ENCODE data around the gene BTBD3. TPM values are rescaled to one million over a fixed set of nuclear protein-coding genes. Genes with fewer than 3 reads are reported as not detected.

The BTBD3 gene
- total RNA-seq, 1 experiment from 2014 or later: 21.6 TPM

DNA sequence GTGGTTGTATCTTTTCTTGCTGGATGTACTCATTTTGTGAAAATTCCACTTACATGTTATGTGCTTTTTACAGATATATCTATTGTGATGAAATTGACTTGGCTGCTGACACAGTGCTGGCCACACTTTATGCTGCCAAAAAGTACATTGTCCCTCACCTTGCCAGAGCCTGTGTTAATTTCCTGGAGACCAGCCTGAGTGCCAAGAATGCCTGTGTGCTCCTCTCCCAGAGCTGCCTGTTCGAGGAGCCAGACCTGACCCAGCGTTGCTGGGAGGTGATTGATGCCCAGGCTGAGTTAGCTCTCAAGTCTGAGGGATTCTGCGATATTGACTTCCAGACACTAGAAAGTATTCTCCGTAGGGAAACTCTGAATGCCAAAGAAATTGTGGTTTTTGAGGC lies 4.9 kb downstream of the BTBD3 start:
- CTCF ChIA-PET: no interaction called here
- TF ChIP-seq EZH2 (IDR thresholded peaks at IDR 0.05; ENCODE audit: low read length, unreplicated experiment): no peak
- TF ChIP-seq EZH2phosphoT487 (IDR thresholded peaks at IDR 0.05; ENCODE audit: borderline replicate concordance, low read length): no peak
- TF ChIP-seq, protein P1, sequence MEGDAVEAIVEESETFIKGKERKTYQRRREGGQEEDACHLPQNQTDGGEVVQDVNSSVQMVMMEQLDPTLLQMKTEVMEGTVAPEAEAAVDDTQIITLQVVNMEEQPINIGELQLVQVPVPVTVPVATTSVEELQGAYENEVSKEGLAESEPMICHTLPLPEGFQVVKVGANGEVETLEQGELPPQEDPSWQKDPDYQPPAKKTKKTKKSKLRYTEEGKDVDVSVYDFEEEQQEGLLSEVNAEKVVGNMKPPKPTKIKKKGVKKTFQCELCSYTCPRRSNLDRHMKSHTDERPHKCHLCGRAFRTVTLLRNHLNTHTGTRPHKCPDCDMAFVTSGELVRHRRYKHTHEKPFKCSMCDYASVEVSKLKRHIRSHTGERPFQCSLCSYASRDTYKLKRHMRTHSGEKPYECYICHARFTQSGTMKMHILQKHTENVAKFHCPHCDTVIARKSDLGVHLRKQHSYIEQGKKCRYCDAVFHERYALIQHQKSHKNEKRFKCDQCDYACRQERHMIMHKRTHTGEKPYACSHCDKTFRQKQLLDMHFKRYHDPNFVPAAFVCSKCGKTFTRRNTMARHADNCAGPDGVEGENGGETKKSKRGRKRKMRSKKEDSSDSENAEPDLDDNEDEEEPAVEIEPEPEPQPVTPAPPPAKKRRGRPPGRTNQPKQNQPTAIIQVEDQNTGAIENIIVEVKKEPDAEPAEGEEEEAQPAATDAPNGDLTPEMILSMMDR (conservative IDR thresholded peaks at IDR 0.05; ENCODE audit: low read depth, low read length): no peak
- Histone ChIP-seq H3K27me3 (ENCODE audit: low read length) (no peaks in the 10 kb centered on the region), H3K9me3 (ENCODE audit: low read length) (no peaks in the 10 kb centered on the region), H3F3A (ENCODE audit: low read length, unreplicated experiment) (no peaks in the 10 kb centered on the region), H3K4me3 (ENCODE audit: low read length) (no peak overlapping the region), H3K9me2 (replicated peaks; ENCODE audit: low read length) (no peaks in the 10 kb centered on the region), H3K9ac (ENCODE audit: low read length) (no peak overlapping the region), H2AFZ (ENCODE audit: low read length) (no peak overlapping the region), H3K4me1 (ENCODE audit: insufficient read depth, low read length) (no peaks in the 10 kb centered on the region), H3K36me3 (ENCODE audit: low read depth, low read length) (peaks cover 21% of the 10 kb centered on the region), H3K4me2 (ENCODE audit: low read length) (no peak overlapping the region), H4K20me1 (ENCODE audit: low read length) (no peaks in the 10 kb centered on the region), H3K79me2 (ENCODE audit: low read length) (peaks cover 9% of the 10 kb centered on the region), H3K27ac (ENCODE audit: low read length) (no peak overlapping the region)
- DNase-seq (no peak), ATAC-seq (no peak)
- POLR2A ChIA-PET (ENCODE audit: unreplicated experiment): no interaction called here
- intact Hi-C loops (cut with micrococcal nuclease): no loop called here
- no TSS peak for BruUV-seq (replicated peaks)

DNA sequence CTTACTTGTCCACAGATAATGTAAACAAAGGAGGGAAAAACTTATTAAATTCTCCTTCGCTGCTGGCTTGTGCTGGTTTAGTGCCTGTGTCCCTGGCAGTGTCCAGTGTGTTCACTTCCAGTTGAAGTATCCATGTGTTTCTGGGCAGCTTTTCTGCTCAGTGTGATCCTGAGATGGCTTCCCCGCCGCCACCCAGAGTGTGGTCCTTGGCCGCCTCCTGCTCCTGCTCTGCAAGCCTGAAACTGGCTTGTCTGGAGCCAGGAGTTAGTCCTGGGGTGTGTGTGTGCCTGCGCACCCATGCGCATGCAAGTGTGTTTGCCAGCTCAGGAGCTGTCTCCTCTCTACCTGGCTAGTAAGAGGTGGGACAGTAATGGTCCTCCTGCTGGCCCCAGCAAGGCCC lies 7.2 kb downstream of the BTBD3 start:
- Histone ChIP-seq H3K4me1 (ENCODE audit: insufficient read depth, low read length) (no peaks in the 10 kb centered on the region), H3K79me2 (ENCODE audit: low read length) (no peaks in the 10 kb centered on the region), H3K27ac (ENCODE audit: low read length) (no peak overlapping the region), H3K9me2 (replicated peaks; ENCODE audit: low read length) (no peaks in the 10 kb centered on the region), H3K4me3 (ENCODE audit: low read length) (no peak overlapping the region), H3K4me2 (ENCODE audit: low read length) (no peak overlapping the region), H3K36me3 (ENCODE audit: low read depth, low read length) (peaks cover 21% of the 10 kb centered on the region), H3K9me3 (ENCODE audit: low read length) (no peaks in the 10 kb centered on the region), H4K20me1 (ENCODE audit: low read length) (no peaks in the 10 kb centered on the region), H3F3A (ENCODE audit: low read length, unreplicated experiment) (no peaks in the 10 kb centered on the region), H3K9ac (ENCODE audit: low read length) (no peak overlapping the region), H2AFZ (ENCODE audit: low read length) (no peak overlapping the region), H3K27me3 (ENCODE audit: low read length) (no peaks in the 10 kb centered on the region)
- DNase-seq: no peak
- ChIA-PET CTCF (no interaction called here), POLR2A (ENCODE audit: unreplicated experiment) (no interaction called here)
- TF ChIP-seq, protein P1 (conservative IDR thresholded peaks at IDR 0.05; ENCODE audit: low read depth, low read length): no peak
- no peak for TF ChIP-seq EZH2phosphoT487 (IDR thresholded peaks at IDR 0.05; ENCODE audit: borderline replicate concordance, low read length)
- no peak for TF ChIP-seq EZH2 (IDR thresholded peaks at IDR 0.05; ENCODE audit: low read length, unreplicated experiment)
- no TSS peak for BruUV-seq (replicated peaks)
- intact Hi-C loops (cut with micrococcal nuclease): no loop called here
- no peak for ATAC-seq

DNA sequence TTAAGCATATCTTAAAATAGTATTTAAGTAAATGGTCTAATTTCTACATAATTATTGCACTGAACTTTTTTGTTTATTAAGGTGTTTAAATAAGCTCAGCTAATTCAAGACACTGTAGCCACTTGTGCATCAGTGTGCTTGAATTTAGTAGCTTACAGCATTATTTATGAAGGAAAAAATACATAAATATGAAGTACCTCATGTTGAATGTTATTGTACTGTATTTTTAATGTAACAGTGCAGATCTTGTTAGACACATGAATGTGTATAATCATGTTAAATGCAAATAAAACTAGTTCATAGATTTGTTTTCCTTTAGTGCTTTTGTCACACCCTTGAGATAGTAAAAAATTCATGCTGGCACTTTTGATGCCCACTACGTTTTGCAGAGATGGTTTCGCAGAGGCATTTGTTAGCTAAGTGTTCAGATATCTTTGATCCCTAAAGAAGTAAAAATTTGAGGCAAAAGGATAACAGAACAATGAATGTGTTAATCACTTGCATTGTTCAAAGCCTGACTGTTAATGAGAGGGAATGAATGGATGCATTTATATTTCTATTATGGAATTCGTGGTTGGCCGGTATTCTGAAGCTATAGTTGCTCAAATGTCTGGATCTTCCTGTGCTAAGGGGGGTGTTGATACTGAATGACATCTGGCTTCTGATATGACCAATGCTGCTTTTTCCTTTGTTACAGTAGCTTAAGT lies 8.8 kb downstream of the BTBD3 start:
- Histone ChIP-seq H2AFZ (ENCODE audit: low read length) (no peak overlapping the region), H3K9ac (ENCODE audit: low read length) (no peak overlapping the region), H3K36me3 (ENCODE audit: low read depth, low read length) (peaks cover 15% of the 10 kb centered on the region), H3F3A (ENCODE audit: low read length, unreplicated experiment) (no peaks in the 10 kb centered on the region), H3K79me2 (ENCODE audit: low read length) (no peaks in the 10 kb centered on the region), H3K27ac (ENCODE audit: low read length) (no peak overlapping the region), H3K9me2 (replicated peaks; ENCODE audit: low read length) (no peaks in the 10 kb centered on the region), H3K4me1 (ENCODE audit: insufficient read depth, low read length) (no peaks in the 10 kb centered on the region), H3K27me3 (ENCODE audit: low read length) (no peaks in the 10 kb centered on the region), H3K4me3 (ENCODE audit: low read length) (no peak overlapping the region), H3K9me3 (ENCODE audit: low read length) (no peaks in the 10 kb centered on the region), H3K4me2 (ENCODE audit: low read length) (no peak overlapping the region), H4K20me1 (ENCODE audit: low read length) (no peaks in the 10 kb centered on the region)
- no peak for ATAC-seq
- CTCF ChIA-PET: no interaction called here
- POLR2A ChIA-PET (ENCODE audit: unreplicated experiment): no interaction called here
- TF ChIP-seq EZH2phosphoT487 (IDR thresholded peaks at IDR 0.05; ENCODE audit: borderline replicate concordance, low read length) (no peak), EZH2 (IDR thresholded peaks at IDR 0.05; ENCODE audit: low read length, unreplicated experiment) (no peak)
- TF ChIP-seq, protein P1 (conservative IDR thresholded peaks at IDR 0.05; ENCODE audit: low read depth, low read length): no peak
- BruUV-seq (replicated peaks): no TSS peak
- no peak for DNase-seq
- intact Hi-C loops (cut with micrococcal nuclease): no loop called here
